Upper lobe of left lung (tissue), 6 donors: ENCODE measurements around the gene PIP4K2B. TPM values are rescaled to one million over a fixed set of nuclear protein-coding genes. Genes with fewer than 3 reads are reported as not detected.
A peak's percentile ranks its signal among the peaks of the same experiment; 100 is the strongest.

Experiments used
- ATAC-seq, 2 donors: fragments of 200-7000 bp; cut with Tn5 transposase; one replicate each; pipeline ENCODE4 v1.9.1; 2022; ENCODE audit warnings: mild to moderate bottlenecking in 2 of 2, moderate library complexity in 2 of 2; ENCODE audit not compliant: low FRiP score in 2 of 2
- DNase-seq, 2 donors: peaks; one replicate each; pipeline ENCODE4 v3.0.0-alpha.2; 2019 to 2020
- H3K27ac ChIP-seq, 4 donors: fragments of 200-600 bp; sonication (generic); one replicate each; pipeline ENCODE4 v1.5.1; 2016 to 2019
- H3K27me3 ChIP-seq, 4 donors: fragments of 200-600 bp; sonication (generic); one replicate each; pipeline ENCODE4 v1.5.1; 2017 to 2019
- H3K36me3 ChIP-seq, 4 donors: fragments of 200-600 bp; sonication (generic); one replicate each; pipeline ENCODE4 v1.5.1; 2016 to 2019
- H3K4me1 ChIP-seq, 4 donors: fragments of 200-600 bp; sonication (generic); one replicate each; pipeline ENCODE4 v1.5.1; 2018 to 2019
- H3K4me3 ChIP-seq, 4 donors: fragments of 200-600 bp; sonication (generic); one replicate each; pipeline ENCODE4 v1.5.1; 2017 to 2019; ENCODE audit warnings: mild to moderate bottlenecking in 2 of 4, moderate library complexity in 1 of 4
- H3K9me3 ChIP-seq, 4 donors: fragments of 200-600 bp; sonication (generic); one replicate each; pipeline ENCODE4 v1.5.1; 2018 to 2019
- EP300 ChIP-seq, 4 donors: sonication (generic); formaldehyde crosslinking; IDR thresholded peaks; one replicate each; pipeline ENCODE4 v1.5.1; 2017; ENCODE audit warnings: antibody characterized with exemption in 4 of 4, control low read depth in 2 of 4
- POLR2A ChIP-seq, 4 donors: fragments of 450-650 bp; IDR thresholded peaks; one replicate each; pipeline ENCODE4 v1.5.1; 2016 to 2017; ENCODE audit warnings: antibody characterized with exemption in 4 of 4, mild to moderate bottlenecking in 2 of 4
- POLR2AphosphoS5 ChIP-seq, 2 donors: sonication (generic); formaldehyde crosslinking; IDR thresholded peaks; one replicate each; pipeline ENCODE4 v1.5.1; 2017; ENCODE audit warnings: antibody characterized with exemption in 2 of 2
- WGBS, 2 donors: methylation state at CpG; one replicate each; pipeline ENCODE4 v1.1.5; 2017 to 2018; 5-methylcytosine and 5-hydroxymethylcytosine counted together
- total RNA-seq, 6 donors: library from RNA; depleted of rRNA in 4 of 6; stranded (reverse); fragments of >200 nt in 4 of 6; gene quantifications; one replicate each; pipeline versions ENCODE4 v1.1.0 to v1.2.1, GENCODE V29; 2016 to 2021
- TF ChIP-seq, protein P1 (sequence below), 6 experiments: fragments of 450-650 bp in 4 of 6; fragments of 200-600 bp in 2 of 6; sonication (generic) in 2 of 6; IDR thresholded peaks; one replicate each; pipeline ENCODE4 v1.5.1; 2016 to 2019; ENCODE audit warnings: antibody characterized with exemption in 6 of 6
- donor health status: DM: no; HTN: no; CAD: no; lungs with moderate emphysema.
- donor health status: DM: no; HTN: yes; CAD: no; lungs with severe emphysema.

The PIP4K2B gene
- total RNA-seq, 6 donors from 2014 or later = 36.3 to 67.1 (median 38.8) TPM

DNA sequence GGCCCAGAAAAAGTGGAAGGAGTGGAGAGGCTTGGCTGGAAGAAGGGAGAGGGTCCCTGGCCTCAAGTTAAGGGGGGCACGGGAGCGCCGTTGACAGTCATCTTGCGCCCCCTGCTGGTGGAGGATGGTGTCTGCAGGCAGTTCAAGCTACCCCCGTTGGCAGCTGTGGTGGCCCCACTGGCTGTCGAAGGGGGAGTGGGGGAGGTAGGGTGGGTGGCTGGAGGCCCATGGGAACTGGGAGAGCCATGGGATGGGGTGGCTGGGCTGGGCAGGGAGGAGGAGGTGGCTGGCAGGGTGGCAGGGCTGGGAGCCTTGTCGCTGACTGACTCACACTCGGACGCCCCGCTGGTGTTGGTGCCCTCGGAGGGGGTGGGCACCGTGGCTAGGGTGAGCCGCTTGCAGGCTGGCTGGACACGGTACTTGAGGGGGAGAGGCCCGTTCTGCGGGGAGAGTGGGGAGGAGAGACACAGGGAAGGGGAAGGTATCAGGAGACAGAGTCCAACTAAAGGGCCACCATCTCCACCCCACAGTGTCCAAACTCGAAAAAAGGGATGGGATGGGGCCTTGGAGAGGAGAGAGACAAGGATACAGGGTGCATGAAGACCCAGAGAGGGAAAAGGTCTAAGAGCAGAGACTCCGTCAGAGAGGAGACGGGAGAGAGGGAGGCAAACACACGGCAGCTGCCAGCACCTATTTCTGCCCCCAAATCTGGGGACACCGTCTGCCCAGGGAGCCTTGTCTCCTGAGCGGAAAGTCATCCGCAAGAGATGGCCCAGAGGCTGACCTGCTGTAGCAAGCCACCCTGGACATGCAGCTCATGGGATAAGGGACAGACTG lies 64.0 kb downstream of the PIP4K2B start:
- H3K4me3 ChIP-seq = no peak overlapping the region

GRCh38 chr17:38733982-38734973 lies 65.1 kb downstream of the PIP4K2B start:
- DNase-seq (no peak), ATAC-seq (no peak)
- no peak for TF ChIP-seq POLR2A (IDR thresholded peaks at IDR 0.05)
- TF ChIP-seq, protein P1, sequence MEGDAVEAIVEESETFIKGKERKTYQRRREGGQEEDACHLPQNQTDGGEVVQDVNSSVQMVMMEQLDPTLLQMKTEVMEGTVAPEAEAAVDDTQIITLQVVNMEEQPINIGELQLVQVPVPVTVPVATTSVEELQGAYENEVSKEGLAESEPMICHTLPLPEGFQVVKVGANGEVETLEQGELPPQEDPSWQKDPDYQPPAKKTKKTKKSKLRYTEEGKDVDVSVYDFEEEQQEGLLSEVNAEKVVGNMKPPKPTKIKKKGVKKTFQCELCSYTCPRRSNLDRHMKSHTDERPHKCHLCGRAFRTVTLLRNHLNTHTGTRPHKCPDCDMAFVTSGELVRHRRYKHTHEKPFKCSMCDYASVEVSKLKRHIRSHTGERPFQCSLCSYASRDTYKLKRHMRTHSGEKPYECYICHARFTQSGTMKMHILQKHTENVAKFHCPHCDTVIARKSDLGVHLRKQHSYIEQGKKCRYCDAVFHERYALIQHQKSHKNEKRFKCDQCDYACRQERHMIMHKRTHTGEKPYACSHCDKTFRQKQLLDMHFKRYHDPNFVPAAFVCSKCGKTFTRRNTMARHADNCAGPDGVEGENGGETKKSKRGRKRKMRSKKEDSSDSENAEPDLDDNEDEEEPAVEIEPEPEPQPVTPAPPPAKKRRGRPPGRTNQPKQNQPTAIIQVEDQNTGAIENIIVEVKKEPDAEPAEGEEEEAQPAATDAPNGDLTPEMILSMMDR (IDR thresholded peaks at IDR 0.05) = no peak
- TF ChIP-seq EP300 (IDR thresholded peaks at IDR 0.05) = no peak
- TF ChIP-seq POLR2AphosphoS5 (IDR thresholded peaks at IDR 0.05) = no peak
- Histone ChIP-seq H3K27ac (peak overlapping the region in 1 of 4 donors; percentile 91), H3K4me1 (peaks cover 28 to 47% (median 33%) of the 10 kb centered on the region in 4 donors), H3K4me3 (no peak overlapping the region), H3K9me3 (no peaks in the 10 kb centered on the region), H3K36me3 (peaks cover 0 to 56% (median 45%) of the 10 kb centered on the region in 4 donors), H3K27me3 (no peaks in the 10 kb centered on the region)
- 66 to 73% methylated on average over 14 to 15 of the region's 15 CpGs for WGBS, 2 donors

More for the DNA sequence above, 64.0 kb downstream of the PIP4K2B start:
- Histone ChIP-seq H3K36me3 (peaks cover 3 to 63% (median 54%) of the 10 kb centered on the region in 4 donors), H3K27me3 (no peaks in the 10 kb centered on the region), H3K4me1 (peaks cover 25 to 41% (median 28%) of the 10 kb centered on the region in 4 donors), H3K9me3 (no peaks in the 10 kb centered on the region), H3K27ac (peak overlapping the region in 2 of 4 donors; percentile 22 to 36)
- TF ChIP-seq POLR2AphosphoS5 (IDR thresholded peaks at IDR 0.05) (no peak), POLR2A (IDR thresholded peaks at IDR 0.05) (no peak), EP300 (IDR thresholded peaks at IDR 0.05) (no peak)
- TF ChIP-seq, protein P1 (IDR thresholded peaks at IDR 0.05) = peak; percentile 93 to 95 (median 94)
- DNase-seq (peak in 1 of 2 donors; percentile 66), ATAC-seq (peak in 1 of 2 donors; percentile 56)
- 50 to 54% methylated on average over 23 of the region's 23 CpGs for WGBS, 2 donors

GRCh38 chr17:38733282-38733981 lies 65.9 kb downstream of the PIP4K2B start:
- DNase-seq = no peak
- 60 to 80% methylated on average over 7 to 9 of the region's 9 CpGs for WGBS, 2 donors

More at GRCh38 chr17:38733282-38733981, 65.9 kb downstream of the PIP4K2B start:
- no peak for TF ChIP-seq POLR2A (IDR thresholded peaks at IDR 0.05)
- TF ChIP-seq POLR2AphosphoS5 (IDR thresholded peaks at IDR 0.05) = no peak
- TF ChIP-seq, protein P1 (IDR thresholded peaks at IDR 0.05) = no peak
- no peak for TF ChIP-seq EP300 (IDR thresholded peaks at IDR 0.05)
- Histone ChIP-seq H3K9me3 (no peaks in the 10 kb centered on the region), H3K27me3 (no peaks in the 10 kb centered on the region), H3K36me3 (peaks cover 0 to 47% (median 36%) of the 10 kb centered on the region in 4 donors), H3K4me3 (no peak overlapping the region), H3K27ac (peak overlapping the region in 1 of 4 donors; percentile 91), H3K4me1 (peaks cover 31 to 56% (median 41%) of the 10 kb centered on the region in 4 donors)
- ATAC-seq = no peak
